GM19452 (cell line): ENCODE measurements around the gene PPARGC1A.

Experiments used
- ATAC-seq: cut with Tn5 transposase; IDR thresholded peaks from one replicate; pipeline ENCODE4 v1.9.1; 2021; ENCODE audit not compliant: unreplicated experiment

PPARGC1A gene

DNA sequence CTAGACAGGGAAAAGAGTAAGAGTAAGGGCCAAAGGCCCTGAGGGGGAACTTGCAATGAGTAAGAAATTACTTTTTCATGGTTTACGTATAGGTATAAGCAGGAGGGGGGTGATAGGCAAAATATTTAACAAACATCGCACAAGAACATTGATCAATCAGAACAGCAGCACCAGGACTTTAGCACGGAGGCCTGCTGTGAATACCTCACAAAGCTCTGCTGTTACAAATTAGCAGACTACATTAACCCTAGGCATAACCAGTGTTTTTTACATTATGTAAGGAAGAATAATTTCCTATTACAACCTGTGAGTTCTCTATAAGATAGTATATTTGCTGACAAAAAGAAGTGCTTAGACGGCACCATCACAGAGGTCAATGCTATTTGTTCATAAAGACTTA, 44.9 kb downstream of the PPARGC1A start:
- ATAC-seq, result no peak

DNA sequence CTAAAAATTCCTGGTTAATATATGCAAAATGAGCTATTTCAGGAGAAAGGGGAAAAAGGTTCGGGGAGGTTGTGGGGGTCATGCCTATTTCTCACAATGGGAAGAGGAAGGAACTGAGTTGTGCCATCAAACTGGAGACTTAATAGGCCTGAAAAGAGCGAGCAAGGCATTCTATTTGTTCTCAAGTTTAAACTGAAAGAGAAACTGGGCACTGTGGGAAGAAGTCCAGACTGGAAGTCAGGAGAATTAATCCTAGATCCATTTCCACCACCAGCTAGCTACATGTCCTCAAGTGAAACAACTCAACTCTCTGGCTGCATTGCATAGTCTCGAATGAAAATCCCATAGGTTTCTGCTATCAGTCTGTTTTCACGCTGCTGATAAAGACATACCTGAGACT, 50.6 kb downstream of the PPARGC1A start:
- no peak for ATAC-seq

DNA sequence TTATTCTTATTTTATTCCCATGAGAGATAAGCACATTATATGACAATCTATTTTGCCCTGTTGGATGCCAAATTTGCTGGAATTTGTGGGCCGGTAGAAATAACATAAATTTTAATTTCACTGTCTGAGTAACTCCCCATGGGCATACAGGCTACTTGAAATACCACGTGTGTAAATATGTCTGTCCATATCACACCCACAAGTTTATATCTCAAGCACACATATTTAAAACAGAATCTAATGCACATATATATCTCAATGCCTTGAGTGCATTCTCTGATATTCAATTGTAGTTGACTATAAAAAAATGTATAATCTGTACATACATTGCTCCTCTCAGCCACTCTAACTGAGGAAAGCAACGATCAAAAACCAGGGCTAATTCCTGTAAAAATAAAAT, 51.2 kb downstream of the PPARGC1A start:
- no peak for ATAC-seq

DNA sequence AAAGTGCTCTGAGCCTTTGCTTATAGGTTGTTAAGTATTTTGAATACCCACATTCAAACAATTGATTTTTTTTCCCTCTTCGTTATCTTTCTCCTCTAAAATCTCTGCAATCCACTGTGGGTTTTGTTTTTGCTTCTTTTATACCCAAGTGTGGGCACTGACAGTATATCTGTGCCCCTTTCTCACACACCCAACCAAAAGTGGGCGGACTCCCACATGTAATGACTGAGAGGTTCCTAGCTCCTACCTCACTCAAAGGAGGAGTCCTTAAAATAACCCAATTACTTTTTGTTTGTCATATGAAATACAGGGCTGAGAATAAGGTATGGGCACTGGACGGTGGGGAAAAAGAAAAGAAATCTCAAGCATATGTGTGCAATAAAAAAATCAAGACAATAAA, 51.7 kb downstream of the PPARGC1A start:
- ATAC-seq, result no peak

DNA sequence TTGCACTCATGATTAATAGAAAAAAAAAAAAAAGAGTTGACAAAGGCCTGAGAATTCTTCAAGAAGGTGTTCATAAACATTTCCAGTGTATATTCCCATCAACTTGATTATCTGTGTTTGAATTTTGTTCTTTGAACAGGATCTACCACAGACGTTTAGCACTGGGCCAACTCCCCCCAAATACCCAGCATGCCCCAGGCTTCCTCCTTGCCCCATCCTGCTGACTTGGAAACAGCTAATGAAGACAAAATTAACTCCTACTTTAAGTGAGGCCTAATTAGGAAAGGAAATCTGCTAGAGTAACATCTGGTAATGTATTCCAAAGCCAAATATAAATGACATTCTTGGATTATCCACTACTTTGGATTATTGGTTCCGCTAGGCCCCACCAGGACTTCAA, 52.5 kb downstream of the PPARGC1A start:
- no peak for ATAC-seq

DNA sequence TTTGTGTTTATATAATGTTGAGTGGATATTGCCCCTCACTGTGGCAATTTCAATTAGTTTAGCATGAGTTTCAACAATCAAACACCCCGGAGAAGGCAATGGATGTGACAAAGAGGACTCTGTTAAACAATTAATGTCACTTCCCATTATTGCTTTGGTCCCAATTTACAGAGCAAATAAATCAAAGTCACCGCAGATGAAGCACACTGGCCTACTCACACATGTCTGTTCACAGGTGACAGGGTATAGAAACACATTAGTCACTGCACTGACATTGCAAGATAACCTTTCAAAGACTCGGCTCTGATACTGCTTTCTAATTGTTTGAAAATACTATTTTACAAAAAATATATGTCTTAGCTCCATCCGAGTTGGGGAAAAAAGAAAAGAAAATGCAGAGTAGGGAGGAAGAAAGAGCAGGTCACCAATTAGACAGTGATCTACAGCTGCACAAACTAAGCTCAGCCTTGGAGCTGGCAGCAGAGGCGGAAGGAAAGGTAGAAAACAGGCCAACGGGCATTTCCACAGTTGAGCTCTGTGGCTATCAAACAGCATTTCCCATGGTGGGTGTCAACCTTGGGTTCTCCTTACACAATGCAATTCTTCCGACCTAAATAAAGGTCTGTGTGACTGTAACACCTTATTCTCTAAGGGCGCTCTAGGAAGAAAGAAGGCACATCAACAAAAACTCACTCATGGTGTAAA, 53.9 kb downstream of the PPARGC1A start:
- no peak for ATAC-seq

DNA sequence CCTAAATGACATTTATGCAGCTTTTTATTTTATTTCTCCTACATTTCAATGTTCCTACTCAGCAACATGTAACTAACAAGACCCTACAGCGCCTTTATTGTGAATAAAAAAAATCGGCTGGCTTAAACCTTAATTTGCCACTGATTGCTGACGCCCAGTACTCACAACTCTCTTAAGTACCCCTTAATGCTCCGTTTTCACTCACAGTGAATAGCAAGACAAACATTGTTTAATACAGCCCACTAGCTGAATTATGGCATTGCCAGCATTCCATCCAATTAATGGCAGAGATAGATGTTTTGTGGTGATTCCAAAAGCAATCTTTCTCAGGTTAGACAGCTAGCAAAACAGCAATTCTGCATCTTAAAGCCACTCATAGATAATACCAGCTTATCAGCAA, 61.1 kb downstream of the PPARGC1A start:
- ATAC-seq, result no peak

DNA sequence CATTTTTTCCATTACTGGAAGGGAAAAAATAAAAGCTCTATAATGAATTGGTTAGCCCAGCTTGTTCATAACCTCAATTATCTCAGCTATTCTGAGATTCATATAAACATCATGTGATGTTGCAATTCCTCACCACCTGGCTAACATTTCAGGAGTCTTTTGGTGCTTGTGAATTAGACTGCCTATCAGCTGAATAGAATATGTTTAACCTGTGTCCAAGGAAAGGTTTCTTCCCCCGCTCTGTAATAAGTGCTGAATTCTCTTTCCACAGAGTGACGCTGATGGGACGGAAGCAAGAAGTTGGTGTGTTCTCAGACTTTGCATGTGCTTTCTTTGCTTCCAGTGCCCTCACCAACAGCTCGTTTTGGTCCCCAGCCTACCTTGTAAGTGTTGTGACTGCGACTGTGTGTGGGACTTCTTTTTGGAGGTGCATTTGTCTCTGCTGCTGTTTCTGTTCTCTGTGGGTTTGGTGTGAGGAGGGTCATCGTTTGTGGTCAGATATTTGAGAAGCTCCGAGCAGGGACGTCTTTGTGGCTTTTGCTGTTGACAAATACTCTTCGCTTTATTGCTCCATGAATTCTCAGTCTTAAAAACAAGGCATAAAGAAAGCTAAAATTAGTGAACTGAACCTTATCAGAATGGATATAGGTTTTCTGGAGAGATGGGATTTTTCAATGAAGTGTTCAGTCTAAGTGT, 61.7 kb downstream of the PPARGC1A start:
- ATAC-seq, result no peak

GRCh38 chr4:23822181-23822580, 67.7 kb downstream of the PPARGC1A start:
- ATAC-seq, result no peak

DNA sequence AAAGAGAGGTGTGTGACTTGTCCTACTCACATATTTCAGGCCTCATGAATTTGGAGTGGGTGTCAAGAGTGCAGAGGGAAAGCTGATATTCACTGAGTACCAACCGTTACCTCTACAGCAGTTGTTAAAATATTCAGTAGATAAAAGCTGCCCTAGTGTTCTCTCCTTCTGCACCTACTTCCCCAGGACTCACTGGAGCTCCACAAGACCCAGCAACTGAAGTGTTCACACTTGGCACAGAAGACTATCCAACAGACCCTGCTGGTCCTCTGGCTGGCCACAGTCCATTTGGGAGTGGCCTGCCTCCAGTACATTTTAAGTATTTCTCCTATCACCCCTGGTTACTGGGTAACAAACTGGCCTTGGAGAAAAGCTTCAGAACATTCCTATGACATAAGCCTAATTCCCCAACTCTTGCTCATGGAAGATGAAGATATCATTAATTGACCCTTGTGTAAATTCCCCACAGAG, 70.8 kb downstream of the PPARGC1A start:
- ATAC-seq, result no peak

- no peak for ATAC-seq
These were observed 71.6 kb downstream of the PPARGC1A start for GRCh38 chr4:23818097-23818885.

DNA sequence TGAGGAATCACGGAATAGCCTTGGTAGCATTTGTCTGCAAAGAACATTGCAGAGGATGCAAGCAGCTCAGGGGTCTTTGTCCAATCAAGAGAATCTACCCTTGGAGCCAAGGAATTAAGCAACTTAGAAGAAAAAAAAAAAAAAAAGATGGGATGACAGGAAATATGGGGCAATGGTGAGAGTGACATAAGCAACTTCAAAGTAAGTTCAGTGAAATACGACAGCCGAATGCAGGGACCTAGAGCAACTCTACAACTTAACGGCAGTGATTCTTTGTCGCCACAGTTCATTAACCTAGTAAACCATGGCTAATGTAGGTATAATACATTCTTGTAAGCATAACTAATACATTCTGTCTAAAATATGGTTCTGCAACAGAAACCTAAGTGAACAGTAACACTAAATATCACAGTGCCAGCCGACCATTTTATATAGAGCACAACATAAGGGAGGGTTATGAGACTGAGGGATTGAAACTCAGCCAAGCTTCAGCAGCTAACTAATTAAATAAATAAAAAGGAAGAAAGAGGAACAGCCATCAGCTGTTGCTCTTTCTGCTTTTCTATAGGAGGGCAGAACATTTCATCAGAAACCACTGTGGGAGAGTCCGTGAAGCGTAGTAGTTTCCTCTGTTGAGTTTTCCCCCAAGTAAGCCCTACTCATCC, 74.7 kb downstream of the PPARGC1A start:
- no peak for ATAC-seq

DNA sequence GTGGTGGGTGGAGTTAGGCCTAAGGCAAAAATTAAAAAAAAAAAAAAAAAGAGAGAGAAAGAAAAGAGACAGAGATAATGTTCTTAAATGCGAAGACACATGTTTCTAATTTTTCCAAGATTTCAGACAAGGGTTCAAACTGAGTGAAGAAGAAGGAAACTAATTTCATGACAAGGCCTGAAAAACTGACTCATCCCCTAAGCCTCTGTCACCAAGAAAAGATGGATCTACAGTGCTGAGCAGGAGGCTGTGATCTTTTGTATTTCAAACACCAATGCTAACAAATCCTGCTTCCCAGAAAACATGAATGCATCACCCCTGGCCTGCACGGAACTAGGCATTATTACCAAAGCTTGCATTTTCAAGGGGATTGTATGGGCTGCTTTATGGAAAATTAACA, 75.3 kb downstream of the PPARGC1A start:
- ATAC-seq, result no peak

- no peak for ATAC-seq
These were observed 78.7 kb downstream of the PPARGC1A start for GRCh38 chr4:23811161-23811560.

DNA sequence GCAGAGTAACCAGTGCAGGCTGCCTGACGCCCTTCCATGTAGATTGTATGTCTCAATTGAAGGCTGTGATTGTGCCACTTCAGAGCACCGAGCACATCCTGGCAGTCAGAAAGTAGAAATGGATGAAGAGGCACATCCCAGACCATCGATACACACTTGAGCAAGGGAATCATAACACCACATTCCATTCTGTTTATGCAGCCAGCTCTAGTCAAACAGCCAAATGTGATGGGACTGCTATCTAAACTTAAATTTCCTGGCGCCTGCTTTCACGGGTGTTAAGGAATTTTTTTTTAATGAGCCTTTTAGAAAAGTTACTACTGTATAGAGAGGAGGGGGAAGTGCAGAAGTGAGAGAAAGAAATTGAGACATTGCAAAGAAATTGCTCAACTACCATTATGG, 84.4 kb downstream of the PPARGC1A start:
- no peak for ATAC-seq

DNA sequence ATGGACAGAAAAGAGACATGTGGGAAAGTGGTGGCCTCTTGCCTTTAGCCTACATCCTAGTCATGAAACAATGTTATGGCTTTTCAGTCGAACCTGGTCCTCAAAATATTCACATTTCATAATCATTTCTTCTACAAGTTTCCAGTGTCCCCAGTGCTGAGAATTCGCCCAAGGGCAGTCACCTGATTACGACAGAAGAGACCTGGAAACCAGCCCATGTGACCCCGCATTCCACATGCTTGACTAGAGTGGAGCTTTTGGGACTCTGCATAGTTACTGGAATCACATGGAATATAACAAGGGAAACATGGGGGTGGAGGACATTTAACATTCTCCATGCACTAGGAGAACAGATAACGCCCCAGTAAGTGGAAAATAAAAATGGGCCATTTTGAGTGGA, 100.1 kb downstream of the PPARGC1A start:
- no peak for ATAC-seq

- ATAC-seq, result no peak
These were observed 101.4 kb downstream of the PPARGC1A start for GRCh38 chr4:23788460-23788859.

GRCh38 chr4:23788027-23788426, 101.8 kb downstream of the PPARGC1A start:
- no peak for ATAC-seq

- no peak for ATAC-seq
These were observed 106.9 kb downstream of the PPARGC1A start for GRCh38 chr4:23782778-23783437.

DNA sequence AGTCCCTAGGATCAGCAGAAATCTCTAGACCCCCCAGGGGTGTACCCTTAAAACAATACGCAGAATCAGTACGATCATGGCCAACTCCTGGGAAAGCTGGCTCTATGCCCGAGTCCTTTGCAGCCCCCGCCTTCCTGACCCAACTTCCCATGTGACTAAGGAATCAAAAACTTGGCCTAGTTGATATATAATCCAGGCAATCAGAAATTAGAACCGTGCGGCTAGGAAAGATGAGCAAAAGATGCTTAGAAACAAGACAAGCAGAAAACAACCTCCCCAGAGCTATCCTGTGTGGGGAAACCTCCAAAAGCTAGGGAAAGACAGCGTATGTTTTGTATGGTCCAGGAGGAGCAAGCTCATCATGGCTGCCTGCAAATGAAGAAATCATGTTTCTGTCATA, 110.0 kb downstream of the PPARGC1A start:
- ATAC-seq, result no peak

DNA sequence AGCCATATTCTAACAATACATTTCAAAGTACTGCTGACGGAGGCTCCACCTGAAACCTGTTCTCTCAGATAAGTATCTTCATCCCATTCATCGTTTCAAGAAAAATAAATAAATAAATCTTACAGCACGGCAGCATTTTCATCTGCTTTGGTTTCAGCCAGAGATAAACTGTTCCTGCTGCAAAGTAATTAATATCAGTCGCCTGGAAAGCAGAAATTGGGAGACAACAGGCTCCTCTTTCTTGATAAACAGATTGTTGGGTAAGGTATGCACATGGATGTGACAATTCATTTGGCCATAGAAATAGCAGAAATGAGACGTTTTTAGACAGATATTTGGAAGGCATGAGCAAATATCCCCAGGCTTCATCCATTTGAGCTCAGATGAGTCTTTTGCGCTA, 110.4 kb downstream of the PPARGC1A start:
- ATAC-seq, result no peak
